Keratinocyte (primary cell): Measurements from ENCODE around the gene STRADA. TPM values are rescaled to one million over a fixed set of nuclear protein-coding genes. Genes with fewer than 3 reads are reported as not detected.

ENCODE experiments used
- DNase-seq: peaks from one replicate; pipeline ENCODE4 v3.0.0-alpha.2; 2011; ENCODE audit warnings: low read depth, missing footprints, low spot score
- FAIRE-seq: peaks from 2 replicates; lab custom pipeline; 2011; peaks lifted over from hg19 to GRCh38; lab: Jason Lieb, UNC
- H2AFZ ChIP-seq: 2 replicates; pipeline ENCODE4 v1.6.0; 2012; ENCODE audit warnings: low read length, control low read depth, inconsistent platforms; ENCODE audit not compliant: control insufficient read depth
- H3K27ac ChIP-seq: 2 replicates; pipeline ENCODE4 v1.5.1; 2011; ENCODE audit warnings: low read length; ENCODE audit not compliant: control insufficient read depth, insufficient read depth
- H3K27me3 ChIP-seq: 3 replicates; pipeline ENCODE4 v1.6.0; 2011; ENCODE audit warnings: low read length; ENCODE audit not compliant: control insufficient read depth, insufficient read depth; ENCODE audit errors: extremely low read depth
- H3K36me3 ChIP-seq, 2 experiments: 2 replicates in 1 of 2; 3 replicates in 1 of 2; pipeline ENCODE4 v1.5.1; 2011; ENCODE audit warnings: low read length in 2 of 2, mild to moderate bottlenecking in 1 of 2; ENCODE audit not compliant: control insufficient read depth in 2 of 2, insufficient read depth in 2 of 2; ENCODE audit errors: extremely low read depth in 1 of 2
- H3K4me1 ChIP-seq: 3 replicates; pipeline ENCODE4 v1.5.1; 2011; ENCODE audit warnings: low read length; ENCODE audit not compliant: control insufficient read depth, insufficient read depth; ENCODE audit errors: extremely low read depth
- H3K4me2 ChIP-seq: 3 replicates; pipeline ENCODE4 v1.6.0; 2011; ENCODE audit warnings: low read depth, low read length; ENCODE audit not compliant: control insufficient read depth, insufficient read depth; ENCODE audit errors: extremely low read depth
- H3K4me3 ChIP-seq, 3 experiments: fragments of 200-600 bp in 1 of 3; sonication (generic) in 1 of 3; 2 replicates in 2 of 3; 3 replicates in 1 of 3; pipeline ENCODE4 v1.5.1; 2011 to 2016; ENCODE audit warnings: low read length in 3 of 3, mild to moderate bottlenecking in 3 of 3, control low read depth in 2 of 3, inconsistent platforms in 1 of 3, low read depth in 1 of 3, mixed read lengths in 1 of 3, mixed run types in 1 of 3, moderate library complexity in 1 of 3; ENCODE audit not compliant: control insufficient read depth in 2 of 3, insufficient read depth in 2 of 3; ENCODE audit errors: extremely low read depth in 1 of 3
- H3K79me2 ChIP-seq: 2 replicates; pipeline ENCODE4 v1.6.0; 2012; ENCODE audit warnings: low read length; ENCODE audit not compliant: control insufficient read depth, insufficient read depth
- H3K9ac ChIP-seq: 3 replicates; pipeline ENCODE4 v1.6.0; 2011; ENCODE audit warnings: low read length; ENCODE audit not compliant: control insufficient read depth, insufficient read depth; ENCODE audit errors: extremely low read depth
- H3K9me1 ChIP-seq: 3 replicates; pipeline ENCODE4 v1.6.0; 2011; ENCODE audit warnings: low read length; ENCODE audit not compliant: control insufficient read depth, insufficient read depth; ENCODE audit errors: extremely low read depth
- H3K9me3 ChIP-seq: 2 replicates; pipeline ENCODE4 v1.5.1; 2012; ENCODE audit warnings: low read depth, low read length; ENCODE audit not compliant: control insufficient read depth
- H4K20me1 ChIP-seq: 3 replicates; pipeline ENCODE4 v1.6.0; 2011; ENCODE audit warnings: low read length; ENCODE audit not compliant: control insufficient read depth, insufficient read depth; ENCODE audit errors: extremely low read depth
- CTCF ChIP-seq, 3 experiments: IDR thresholded peaks in 1 of 3; conservative IDR thresholded peaks in 1 of 3; optimal IDR thresholded peaks in 1 of 3; 2 replicates in 2 of 3; 3 replicates in 1 of 3; pipeline versions ENCODE3 to v1.5.1; 2011; ENCODE audit warnings: low read length in 3 of 3, mild to moderate bottlenecking in 3 of 3, moderate library complexity in 2 of 3, control low read depth in 1 of 3, inconsistent platforms in 1 of 3; ENCODE audit not compliant: insufficient read depth in 2 of 3; ENCODE audit errors: extremely low read depth in 1 of 3
- EZH2 ChIP-seq: IDR thresholded peaks from one replicate; pipeline ENCODE4 v1.6.1; 2012; ENCODE audit warnings: inconsistent platforms, mild to moderate bottlenecking, low read length, moderate library complexity
- dilution Hi-C: fragments of 300-500 bp; cut with MboI; formaldehyde crosslinking; loops from one replicate; pipeline ENCODE4 v1.7.0; 2020; ENCODE audit warnings: low sequenced_read_pairs; ENCODE audit not compliant: extremely low pct_ligation_motif_present
- polyA plus RNA-seq, 5 experiments: library from polyadenylated mRNA; depleted of rRNA in 3 of 5; stranded (reverse) in 3 of 5; stranded (forward) in 1 of 5; unstranded in 1 of 5; fragments of >200 nt; gene quantifications; 1 replicate in 1 of 5; 2 replicates in 3 of 5; 3 replicates in 1 of 5; pipeline versions ENCODE4 v1.2.1 to v1.2.3, GENCODE V29; 2011 to 2012; ENCODE audit warnings: missing spikeins in 2 of 5, low read depth in 1 of 5, low replicate concordance in 1 of 5

Gene STRADA
- polyA plus RNA-seq, 1 donor (not counting 4 experiments of a cell fraction or from before 2014, with no cell fraction given) = 25.9 TPM

- H3K4me1 ChIP-seq = no peaks in the 10 kb centered on the region
- no peaks in the 10 kb centered on the region for H3K9me1 ChIP-seq
- no peaks in the 10 kb centered on the region for H3K9me3 ChIP-seq
- H2AFZ ChIP-seq = no peak overlapping the region
- TF ChIP-seq EZH2 (no peak), CTCF (optimal IDR thresholded peaks at IDR 0.05 in 1 of 3, IDR thresholded peaks at IDR 0.05 in 1 of 3, conservative IDR thresholded peaks at IDR 0.05 in 1 of 3; ENCODE audit: extremely low read depth in 1 of 3, insufficient read depth in 2 of 3, low read length in 3 of 3) (no peak)
- H4K20me1 ChIP-seq = no peaks in the 10 kb centered on the region
- no peak overlapping the region for H3K4me2 ChIP-seq
- no peaks in the 10 kb centered on the region for H3K27me3 ChIP-seq
- no peak for DNase-seq
- H3K27ac ChIP-seq = no peak overlapping the region
- H3K4me3 ChIP-seq = no peak overlapping the region
- no peak overlapping the region for H3K9ac ChIP-seq
- no peak for FAIRE-seq
- no peaks in the 10 kb centered on the region for H3K79me2 ChIP-seq
- H3K36me3 ChIP-seq = peaks cover 4 to 5% of the 10 kb centered on the region in 2 experiments
- dilution Hi-C loops = no loop called here
Observed at GRCh38 chr17:63659850-63660249, 81.7 kb downstream of the STRADA start.

GRCh38 chr17:63658366-63658765 is 83.2 kb downstream of the STRADA start:
- Histone ChIP-seq H4K20me1 (no peaks in the 10 kb centered on the region), H2AFZ (no peak overlapping the region), H3K9ac (no peak overlapping the region), H3K9me1 (no peaks in the 10 kb centered on the region), H3K4me1 (no peaks in the 10 kb centered on the region), H3K36me3 (peaks cover 4 to 5% of the 10 kb centered on the region in 2 experiments), H3K27ac (no peak overlapping the region), H3K9me3 (no peaks in the 10 kb centered on the region), H3K4me3 (no peak overlapping the region), H3K4me2 (no peak overlapping the region), H3K79me2 (no peaks in the 10 kb centered on the region), H3K27me3 (no peaks in the 10 kb centered on the region)
- no peak for DNase-seq
- no peak for TF ChIP-seq CTCF (optimal IDR thresholded peaks at IDR 0.05 in 1 of 3, IDR thresholded peaks at IDR 0.05 in 1 of 3, conservative IDR thresholded peaks at IDR 0.05 in 1 of 3; ENCODE audit: extremely low read depth in 1 of 3, insufficient read depth in 2 of 3, low read length in 3 of 3)
- TF ChIP-seq EZH2 = no peak
- dilution Hi-C loops = no loop called here
- FAIRE-seq = no peak
